GM23338 (cell line): ENCODE measurements around the gene ORC6.

Source experiments
- CTCF ChIP-seq, 2 experiments: fragments of 200-600 bp in 1 of 2; sonication (generic) in 1 of 2; conservative IDR thresholded peaks; 2 replicates each; pipeline versions ENCODE4 v1.5.1 to v1.6.1; 2016 to 2017; ENCODE audit warnings: antibody characterized with exemption in 2 of 2, low read depth in 2 of 2, mild to moderate bottlenecking in 2 of 2, moderate library complexity in 1 of 2
- EZH2 ChIP-seq: fragments of 200-600 bp; sonication (generic); IDR thresholded peaks from one replicate; pipeline ENCODE4 v1.8.0; 2017; ENCODE audit warnings: antibody characterized with exemption, mild to moderate bottlenecking, low read depth; ENCODE audit not compliant: unreplicated experiment
- EZH2phosphoT487 ChIP-seq: fragments of 200-600 bp; sonication (generic); IDR thresholded peaks from one replicate; pipeline ENCODE4 v1.8.1; 2018; ENCODE audit warnings: antibody characterized with exemption; ENCODE audit not compliant: unreplicated experiment
- POLR2AphosphoS5 ChIP-seq: IDR thresholded peaks from 2 replicates; pipeline ENCODE4 v1.6.1; 2016; ENCODE audit warnings: antibody characterized with exemption, low read depth
- REST ChIP-seq: IDR thresholded peaks from one replicate; pipeline ENCODE4 v1.6.1; 2018; ENCODE audit warnings: antibody characterized with exemption; ENCODE audit not compliant: unreplicated experiment

GRCh38 chr16:46713634-46714033, 24.2 kb downstream of the ORC6 start:
- TF ChIP-seq POLR2AphosphoS5: no peak
- no peak for TF ChIP-seq EZH2
- no peak for TF ChIP-seq CTCF (conservative IDR thresholded peaks at IDR 0.05; ENCODE audit: low read depth in 2 of 2)
- TF ChIP-seq REST: no peak
- no peak for TF ChIP-seq EZH2phosphoT487
